Activated CD4-positive, CD25-positive, alpha-beta regulatory T cell treated with anti-CD3 and anti-CD28 coated beads, Interleukin-2, amount 50 U/mL, for 16 hours (primary cell): ENCODE measurements around the gene MGAT4C.

Source experiments
- DNase-seq: peaks from one replicate; pipeline ENCODE4 v3.0.0-alpha.2; 2020; ENCODE audit warnings: low read depth, low spot score

The MGAT4C gene

GRCh38 chr12:86229772-86230171, 26.4 kb downstream of the MGAT4C start:
- DNase-seq: no peak

DNA sequence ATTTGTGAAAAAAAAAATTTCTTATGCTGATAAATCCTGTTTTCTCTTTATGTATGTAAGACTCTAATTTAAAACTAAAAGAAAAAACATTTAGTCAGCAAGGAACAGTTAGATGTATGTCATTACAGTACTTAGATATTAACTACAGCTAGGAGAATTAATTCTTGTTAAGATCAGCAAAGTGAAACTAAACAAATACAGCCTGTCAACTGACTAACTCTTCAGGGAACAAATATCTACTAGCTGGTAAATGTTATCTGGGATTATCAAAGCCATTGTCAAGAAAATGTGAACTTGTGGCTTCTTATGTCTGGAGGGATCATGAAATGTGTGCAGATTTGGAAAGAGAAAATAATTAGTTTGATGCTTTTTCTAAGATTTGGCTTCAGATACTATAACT, 27.5 kb downstream of the MGAT4C start:
- DNase-seq: no peak

DNA sequence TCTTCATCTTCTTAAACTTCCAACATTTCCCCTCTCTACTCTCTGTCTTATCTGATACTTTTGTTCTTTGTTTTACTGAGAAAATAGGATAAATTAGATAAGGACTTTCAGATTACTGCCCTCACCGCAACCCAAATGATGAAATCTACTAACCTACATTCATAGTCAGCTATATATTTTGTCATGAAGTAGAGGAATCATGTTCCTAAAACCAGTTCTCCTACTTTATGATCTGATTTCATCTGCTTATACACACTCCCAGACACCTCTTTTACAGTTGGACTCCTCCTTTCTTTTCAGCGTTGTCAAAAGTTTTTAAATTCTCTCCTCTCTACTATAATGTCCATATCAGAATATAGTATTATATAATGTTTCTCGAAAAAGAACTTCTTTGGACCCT, 29.7 kb downstream of the MGAT4C start:
- no peak for DNase-seq

GRCh38 chr12:86216591-86216990, 39.6 kb downstream of the MGAT4C start:
- no peak for DNase-seq

DNA sequence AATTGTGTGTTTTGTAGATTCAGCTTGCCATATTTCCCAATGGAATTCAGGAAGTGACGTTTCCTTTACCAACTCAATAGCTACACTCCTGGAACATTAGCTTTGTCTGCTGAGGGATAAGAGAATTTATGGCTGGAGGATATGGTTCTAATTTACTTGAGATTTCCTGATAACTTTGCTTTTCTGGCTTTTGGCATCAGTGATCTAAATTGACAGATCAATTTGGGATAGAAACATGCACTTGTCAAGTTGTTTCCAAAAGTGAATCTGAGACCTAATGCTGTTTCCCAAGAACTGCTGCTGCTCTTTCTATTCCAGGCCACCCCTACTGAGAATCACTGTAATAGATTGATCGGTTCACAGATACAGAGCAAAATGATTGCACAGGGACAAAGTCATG, 43.2 kb downstream of the MGAT4C start:
- DNase-seq: no peak

- DNase-seq: no peak
Measured at GRCh38 chr12:86198696-86199444, 57.3 kb downstream of the MGAT4C start.

GRCh38 chr12:86196465-86196864, 59.7 kb downstream of the MGAT4C start:
- DNase-seq: no peak

GRCh38 chr12:86194721-86195120, 61.5 kb downstream of the MGAT4C start:
- no peak for DNase-seq

DNA sequence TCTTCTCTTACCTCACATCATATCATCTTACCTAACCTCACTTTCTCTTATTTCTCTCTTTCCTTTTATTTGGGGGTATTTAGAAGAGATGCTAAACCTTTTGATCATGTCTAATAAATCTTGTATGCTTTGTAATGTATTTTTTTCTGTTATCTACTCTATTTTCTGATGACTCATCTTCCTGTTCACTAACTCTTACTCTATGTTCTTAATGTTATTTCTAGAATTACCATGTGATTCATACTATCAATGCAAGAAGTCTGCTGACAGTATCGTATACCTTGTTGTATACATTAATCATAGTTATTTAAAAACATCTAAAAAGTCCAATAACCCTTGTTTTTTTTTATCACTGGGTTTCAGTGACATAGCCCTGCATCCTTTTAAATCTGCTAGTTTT, 62.3 kb downstream of the MGAT4C start:
- DNase-seq: no peak

GRCh38 chr12:86188226-86188625, 68.0 kb downstream of the MGAT4C start:
- no peak for DNase-seq

DNA sequence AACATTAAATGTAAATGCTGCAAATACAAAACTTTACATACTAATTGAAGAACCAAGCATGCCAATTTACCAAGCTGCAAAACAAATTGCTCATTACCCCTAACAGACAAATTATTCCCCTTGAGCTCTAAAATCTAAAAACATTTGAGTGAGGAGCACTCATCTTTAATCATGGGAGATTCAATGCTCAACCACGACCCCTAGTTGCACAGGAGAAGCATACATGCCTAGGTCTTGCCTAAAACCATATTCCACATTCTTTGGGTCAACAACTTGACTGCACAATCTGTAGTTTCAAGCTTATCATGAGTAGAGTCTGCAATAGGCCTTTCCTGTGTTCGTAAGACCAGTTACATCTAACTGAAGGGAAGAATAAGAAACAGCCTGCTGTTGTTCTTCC, 69.7 kb downstream of the MGAT4C start:
- DNase-seq: no peak

- no peak for DNase-seq
Measured at GRCh38 chr12:86179855-86180254, 76.3 kb downstream of the MGAT4C start.

DNA sequence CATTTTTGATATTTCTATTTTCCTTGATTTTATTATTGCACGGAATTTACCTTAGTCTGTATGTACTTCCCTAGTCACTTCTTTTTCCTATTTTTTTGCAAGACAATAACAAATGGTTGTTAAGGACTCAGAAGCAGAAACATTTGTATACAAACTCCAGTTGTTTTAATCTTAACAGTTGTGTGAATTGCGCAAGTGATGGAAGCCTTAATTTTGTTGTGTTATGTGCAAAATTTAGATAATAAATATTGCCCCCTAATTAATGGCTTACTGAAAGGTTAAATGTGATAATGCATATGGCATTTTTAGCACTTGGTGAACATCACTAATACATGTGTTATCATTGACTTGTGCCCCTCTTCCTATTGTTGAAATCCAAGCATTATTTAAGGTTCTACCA, 82.0 kb downstream of the MGAT4C start:
- no peak for DNase-seq

GRCh38 chr12:86172913-86173443, 83.2 kb downstream of the MGAT4C start:
- no peak for DNase-seq

DNA sequence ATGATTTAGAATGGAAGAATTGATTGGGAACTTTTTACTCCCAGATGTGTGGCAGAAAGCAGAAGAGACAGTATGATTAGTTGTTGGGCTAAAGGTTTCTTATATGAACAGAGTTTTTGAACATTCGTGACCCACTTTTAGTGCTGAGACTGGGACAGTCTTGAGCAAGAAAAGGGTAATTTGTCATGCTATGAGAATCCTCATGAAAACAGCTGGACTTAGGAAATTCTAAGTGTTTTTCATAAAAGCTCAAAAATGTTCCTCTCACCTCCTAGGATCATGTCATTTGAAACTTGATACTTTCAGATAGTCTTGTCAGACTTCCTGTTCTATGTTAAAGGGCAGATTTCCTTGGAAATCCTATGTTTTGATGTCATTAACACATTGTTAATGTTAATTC, 86.1 kb downstream of the MGAT4C start:
- no peak for DNase-seq

DNA sequence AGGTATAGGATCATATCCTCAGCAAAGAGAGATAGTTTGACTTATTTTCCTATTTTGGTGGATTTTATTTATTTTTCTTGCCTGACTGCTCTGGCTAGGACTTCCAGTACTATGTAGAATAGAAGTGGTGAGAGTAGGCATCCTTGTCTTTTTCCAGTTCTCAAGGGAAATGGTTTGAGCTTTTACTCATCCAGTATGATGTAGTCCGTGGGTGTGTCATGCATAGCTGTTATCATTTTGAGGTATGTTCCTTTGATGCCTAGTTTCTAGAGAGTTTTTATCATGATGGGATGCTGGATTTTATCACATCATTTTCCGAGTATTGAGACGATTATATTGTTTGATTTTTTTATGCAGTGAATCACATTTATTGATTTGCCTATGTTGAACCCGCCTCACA, 97.2 kb downstream of the MGAT4C start:
- no peak for DNase-seq

- no peak for DNase-seq
Measured at GRCh38 chr12:86154620-86155019, 101.6 kb downstream of the MGAT4C start.

DNA sequence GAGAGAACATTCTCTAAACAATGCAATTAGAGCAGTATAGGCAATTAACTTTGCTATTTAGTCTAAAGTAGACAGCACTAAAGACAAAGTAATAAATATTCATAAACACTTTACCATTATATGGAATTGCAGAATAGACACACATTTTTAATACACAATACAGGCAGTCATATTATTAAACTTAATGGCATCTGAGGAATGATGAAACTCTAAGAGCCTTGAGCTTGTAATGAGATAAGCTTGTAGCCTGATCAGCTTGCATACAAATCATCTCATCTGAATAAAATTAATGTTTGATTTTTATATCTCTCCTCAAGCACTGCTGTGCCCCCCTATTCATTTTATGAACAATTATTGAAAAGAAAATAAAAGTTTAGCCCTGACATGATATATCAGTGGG, 107.6 kb downstream of the MGAT4C start:
- DNase-seq: no peak

- no peak for DNase-seq
Measured at GRCh38 chr12:86148071-86148470, 108.1 kb downstream of the MGAT4C start.

DNA sequence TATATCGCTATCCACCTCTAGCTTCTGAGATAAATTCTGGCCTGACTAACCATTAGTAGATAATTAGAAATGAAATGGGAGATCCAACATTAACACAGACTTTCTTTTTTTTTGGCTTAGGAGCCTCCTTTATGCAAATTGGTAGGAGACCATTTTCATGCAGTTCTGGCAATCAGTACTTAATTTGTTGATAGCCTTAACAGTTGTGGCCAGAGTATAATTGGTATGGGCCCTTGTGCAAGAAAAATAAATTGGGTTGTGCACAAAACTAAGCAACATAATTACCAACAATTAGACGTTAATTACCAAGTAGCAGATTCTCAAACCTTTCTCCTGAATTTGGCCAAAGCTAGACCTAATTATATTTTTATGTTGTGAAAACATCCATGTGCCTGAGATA, 111.0 kb downstream of the MGAT4C start:
- no peak for DNase-seq

DNA sequence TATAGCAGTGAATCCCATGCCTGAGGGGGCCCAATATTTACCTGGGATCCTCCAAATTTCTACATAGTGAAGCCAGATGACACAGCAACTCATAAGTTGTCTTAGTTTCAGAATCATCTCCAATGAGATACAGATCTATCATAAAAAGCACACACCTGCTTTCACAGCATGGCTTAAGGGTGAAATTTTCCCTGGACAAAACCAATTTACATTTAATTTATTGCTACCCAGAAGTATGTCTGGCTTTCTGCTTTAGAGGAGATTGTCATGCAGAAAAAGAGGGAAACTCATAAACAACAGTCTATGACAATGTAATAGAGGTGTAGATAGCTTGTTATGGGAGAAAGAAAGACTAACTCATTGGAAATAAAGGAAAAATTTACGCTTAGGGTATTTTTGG, 113.0 kb downstream of the MGAT4C start:
- no peak for DNase-seq

- no peak for DNase-seq
Measured at GRCh38 chr12:86139671-86140070, 116.5 kb downstream of the MGAT4C start.

GRCh38 chr12:86138770-86139169, 117.4 kb downstream of the MGAT4C start:
- DNase-seq: no peak

DNA sequence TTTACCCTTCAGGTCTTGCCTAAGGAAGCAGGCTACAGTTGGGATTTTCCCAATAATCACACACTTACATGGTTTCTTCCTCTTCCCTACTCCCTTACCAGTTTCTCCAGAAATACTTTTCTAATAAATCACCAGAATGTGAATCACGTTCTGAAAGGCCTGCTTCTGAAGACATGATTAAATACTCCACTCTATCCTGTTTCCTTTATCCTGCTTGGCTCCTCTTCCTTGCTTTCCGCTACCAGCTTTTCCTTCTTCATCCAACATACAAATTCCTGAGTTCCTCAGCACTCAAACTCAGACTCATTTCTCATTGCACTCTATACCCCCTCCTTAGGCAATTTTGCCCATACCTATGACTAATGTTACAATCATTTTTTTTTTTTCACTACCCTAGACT, 118.3 kb downstream of the MGAT4C start:
- DNase-seq: no peak
